Activated T-cell treated with anti-CD3 and anti-CD28 coated beads, Interleukin-2, amount 50 U/mL, for 4 hours (primary cell): ENCODE measurements around the gene TRIM41. TPM values are rescaled to one million over a fixed set of nuclear protein-coding genes. Genes with fewer than 3 reads are reported as not detected.
"Not testable (repeated sequence)": the region's sequence is repeated elsewhere in the genome, so short reads cannot be mapped to it uniquely, and the experiment has no call there.

Experiments
- ATAC-seq, 2 donors: fragments of 200-7000 bp; cut with Tn5 transposase; one replicate each; pipeline ENCODE4 v1.10.0; 2021
- DNase-seq: peaks from one replicate; pipeline ENCODE4 v3.0.0-alpha.2; 2020
- H3K27me3 Mint-ChIP-seq: one replicate; pipeline ENCODE4 v1.8.0; 2021; ENCODE audit warnings: low read depth, mixed read lengths
- H3K36me3 Mint-ChIP-seq: one replicate; pipeline ENCODE4 v1.8.0; 2022; ENCODE audit warnings: mixed read lengths; ENCODE audit not compliant: insufficient read depth
- H3K4me1 Mint-ChIP-seq: one replicate; pipeline ENCODE4 v1.8.0; 2021; ENCODE audit warnings: low read depth, mixed read lengths
- H3K4me3 Mint-ChIP-seq: one replicate; pipeline ENCODE4 v1.8.0; 2021; ENCODE audit warnings: mild to moderate bottlenecking, moderate library complexity, mixed read lengths
- H3K9me3 Mint-ChIP-seq: one replicate; pipeline ENCODE4 v1.8.0; 2021; ENCODE audit warnings: mixed read lengths
- total RNA-seq, 3 donors: library from RNA; stranded (reverse); gene quantifications; one replicate each; pipeline ENCODE4 v1.2.1, GENCODE V29; 2021

The TRIM41 gene
- total RNA-seq, 3 donors from 2014 or later: 37.6 to 39.5 (median 38.3) TPM

GRCh38 chr5:181281984-181282316 lies 58.9 kb downstream of the TRIM41 start:
- Mint-ChIP-seq H3K27me3 (no peaks in the 10 kb centered on the region), H3K4me1 (peaks cover 2% of the 10 kb centered on the region), H3K36me3 (no peaks in the 10 kb centered on the region), H3K9me3 (no peaks in the 10 kb centered on the region), H3K4me3 (no peak overlapping the region)
- DNase-seq (no peak), ATAC-seq (no peak)

- H3K9me3 Mint-ChIP-seq, H3K4me3 Mint-ChIP-seq, DNase-seq, H3K4me1 Mint-ChIP-seq, ATAC-seq, H3K36me3 Mint-ChIP-seq, H3K27me3 Mint-ChIP-seq: not testable (repeated sequence)
Observed at GRCh38 chr5:181282415-181282814, 59.3 kb downstream of the TRIM41 start.

GRCh38 chr5:181282874-181283273 lies 59.8 kb downstream of the TRIM41 start:
- Mint-ChIP-seq H3K9me3 (no peaks in the 10 kb centered on the region), H3K27me3 (no peaks in the 10 kb centered on the region), H3K36me3 (no peaks in the 10 kb centered on the region), H3K4me3 (no peak overlapping the region), H3K4me1 (peaks cover 2% of the 10 kb centered on the region)
- ATAC-seq (no peak), DNase-seq (no peak)

- no peaks in the 10 kb centered on the region for H3K9me3 Mint-ChIP-seq
- H3K36me3 Mint-ChIP-seq: no peaks in the 10 kb centered on the region
- H3K4me3 Mint-ChIP-seq: no peak overlapping the region
- peaks cover 2% of the 10 kb centered on the region for H3K4me1 Mint-ChIP-seq
- no peak for DNase-seq
- H3K27me3 Mint-ChIP-seq: no peaks in the 10 kb centered on the region
- ATAC-seq: no peak
Observed at GRCh38 chr5:181283347-181283746, 60.3 kb downstream of the TRIM41 start.

- H3K36me3 Mint-ChIP-seq, H3K27me3 Mint-ChIP-seq, ATAC-seq, H3K4me3 Mint-ChIP-seq, DNase-seq, H3K9me3 Mint-ChIP-seq, H3K4me1 Mint-ChIP-seq: not testable (repeated sequence)
Observed at GRCh38 chr5:181283841-181284755, 61.0 kb downstream of the TRIM41 start.

Other genes with a start within 250 kb of the TRIM41 start
- not detected for gene BTNL3, start 234.4 kb upstream of the TRIM41 start, total RNA-seq
- gene BTNL9, start 183.0 kb upstream of the TRIM41 start, total RNA-seq: under 1 TPM in 2 of 3 donors, not detected in 1; 0.13 to 0.35 TPM
- not detected for gene OR2V1, start 92.1 kb upstream of the TRIM41 start, total RNA-seq
- not detected for gene OR2V2, start 75.7 kb upstream of the TRIM41 start, total RNA-seq
- gene TRIM7, start 18.1 kb upstream of the TRIM41 start, total RNA-seq: 1 to 10 TPM in 1 of 3 donors, under 1 TPM in 2; 0.18 to 2.1 (median 0.99) TPM
- 1,000 to 10,000 TPM; 2,938 to 3,145 (median 2,972) TPM for gene RACK1, start 20.6 kb downstream of the TRIM41 start, total RNA-seq
- 10 to 100 TPM; 11.4 to 12.5 (median 12.0) TPM for gene TRIM52, start 37.9 kb downstream of the TRIM41 start, total RNA-seq
- gene OR4F3, start 144.0 kb downstream of the TRIM41 start, total RNA-seq: not detected